Posterior vena cava (tissue), 2 donors: ENCODE results near the gene JADE2. TPM values are rescaled to one million over a fixed set of nuclear protein-coding genes. Genes with fewer than 3 reads are reported as not detected.

Source experiments
- DNase-seq: peaks from one replicate; pipeline ENCODE4 v3.0.0-alpha.2; 2020; ENCODE audit warnings: low spot score
- intact Hi-C, 2 donors: fragments of 100-400 bp; cut with DNase I; formaldehyde crosslinking; loops; one replicate each; pipeline versions ENCODE4 v1.14.1 to v1.14.2; 2022 to 2023
- total RNA-seq, 2 donors: library from RNA; stranded (reverse); fragmentation: NEBNext Ultra II Directional; extraction: Animal tissue kit (Norgen Biotek cat#: 25700); gene quantifications; one replicate each; pipeline ENCODE4 v1.2.1, GENCODE V29; 2021
- donor health status: DM: yes; HTN: yes; CAD: no.
- donor health status: DM: yes; HTN: yes; CAD: no.

Gene JADE2
- total RNA-seq, 2 donors from 2014 or later, result 38.4 to 41.1 TPM

GRCh38 chr5:134576386-134577021 lies 51.0 kb downstream of the JADE2 start:
- no peak for DNase-seq

GRCh38 chr5:134577022-134577795 lies 51.7 kb downstream of the JADE2 start:
- no peak for DNase-seq
- intact Hi-C loops, result loop anchor here (2.0 to 10.0 kb wide), 3 partner anchors 50 to 165 kb away; partner anchors contain the start of genes CDKN2AIPNL (in 1 of the 2) and JADE2 (in 1 of the 2)

More at GRCh38 chr5:134576386-134577021, 51.0 kb downstream of the JADE2 start:
- intact Hi-C loops, result loop anchor here (2.0 to 10.0 kb wide), 3 partner anchors 50 to 164 kb away; partner anchors contain the start of genes CDKN2AIPNL (in 1 of the 2) and JADE2 (in 1 of the 2)

- intact Hi-C loops, result loop anchor here (2.0 to 10.0 kb wide), 3 partner anchors 51 to 166 kb away; partner anchors contain the start of genes CDKN2AIPNL (in 1 of the 2) and JADE2 (in 1 of the 2)
- DNase-seq, result peak; percentile 93
Measured at GRCh38 chr5:134577796-134578577, 52.5 kb downstream of the JADE2 start.

- DNase-seq, result peak; percentile 64
- intact Hi-C loops, result loop anchor here in 1 of 2 donors (5.0 to 10.0 kb wide), 2 partner anchors 54 to 166 kb away; partner anchors contain the start of genes CDKN2AIPNL and JADE2
Measured at GRCh38 chr5:134578578-134579283, 53.3 kb downstream of the JADE2 start.

GRCh38 chr5:134579284-134579771 lies 53.9 kb downstream of the JADE2 start:
- peak; percentile 75 for DNase-seq
- intact Hi-C loops, result loop anchor here in 1 of 2 donors (5.0 to 10.0 kb wide), 2 partner anchors 55 to 167 kb away; partner anchors contain the start of genes CDKN2AIPNL and JADE2

GRCh38 chr5:134580001-134580460 lies 54.6 kb downstream of the JADE2 start:
- DNase-seq, result peak; percentile 80
- intact Hi-C loops, result loop anchor here in 1 of 2 donors (5.0 kb wide), 1 partner anchor 168 kb away; the partner anchor contains the start of gene CDKN2AIPNL

GRCh38 chr5:134581241-134581981 lies 55.9 kb downstream of the JADE2 start:
- intact Hi-C loops, result loop anchor here in 1 of 2 donors (5.0 kb wide), 1 partner anchor 169 kb away; the partner anchor contains the start of gene CDKN2AIPNL
- DNase-seq, result peak; percentile 72

GRCh38 chr5:134582281-134582680 lies 56.8 kb downstream of the JADE2 start:
- DNase-seq, result peak; percentile 52
- intact Hi-C loops, result loop anchor here in 1 of 2 donors (5.0 kb wide), 1 partner anchor 170 kb away; the partner anchor contains the start of gene CDKN2AIPNL

GRCh38 chr5:134582941-134583340 lies 57.5 kb downstream of the JADE2 start:
- intact Hi-C loops, result loop anchor here in 1 of 2 donors (5.0 kb wide), 1 partner anchor 171 kb away; the partner anchor contains the start of gene CDKN2AIPNL
- peak; percentile 58 for DNase-seq

- intact Hi-C loops, result loop anchor here in 1 of 2 donors (5.0 kb wide), 1 partner anchor 171 kb away; the partner anchor contains the start of gene CDKN2AIPNL
Measured at GRCh38 chr5:134583766-134584165, 58.3 kb downstream of the JADE2 start.

GRCh38 chr5:134584662-134585061 lies 59.2 kb downstream of the JADE2 start:
- intact Hi-C loops, result loop anchor here (5.0 kb wide), 2 partner anchors 172 to 282 kb away; partner anchors contain the start of gene CDKN2AIPNL (in 1 of the 2)
- DNase-seq, result peak; percentile 66

More at GRCh38 chr5:134583766-134584165, 58.3 kb downstream of the JADE2 start:
- no peak for DNase-seq

- intact Hi-C loops, result loop anchor here (2.0 to 5.0 kb wide), 2 partner anchors 283 to 284 kb away; no protein-coding TSS in a partner anchor
- peak; percentile 55 for DNase-seq
Measured at GRCh38 chr5:134585966-134586365, 60.5 kb downstream of the JADE2 start.

GRCh38 chr5:134586866-134587524 lies 61.5 kb downstream of the JADE2 start:
- intact Hi-C loops, result loop anchor here (2.0 to 5.0 kb wide), 2 partner anchors 284 to 285 kb away; no protein-coding TSS in a partner anchor
- peak; percentile 95 for DNase-seq

- intact Hi-C loops, result no loop called here
- no peak for DNase-seq
Measured at GRCh38 chr5:134590992-134591659, 65.7 kb downstream of the JADE2 start.

- DNase-seq, result no peak
- intact Hi-C loops, result no loop called here
Measured at GRCh38 chr5:134592141-134592746, 66.8 kb downstream of the JADE2 start.
